H1 (cell line): ENCODE results near the gene CHSY1.

Experiments
- ATF3 ChIP-seq: IDR thresholded peaks from 2 replicates; pipeline ENCODE4 v1.6.1; 2011; ENCODE audit warnings: low read depth, mild to moderate bottlenecking, low read length; ENCODE audit not compliant: insufficient read depth
- CHD2 ChIP-seq: IDR thresholded peaks from 2 replicates; pipeline ENCODE4 v1.6.1; 2012; ENCODE audit warnings: low read length, improper control_type of control experiment
- EP300 ChIP-seq, 2 experiments: IDR thresholded peaks; 1 replicate in 1 of 2; 2 replicates in 1 of 2; pipeline ENCODE4 v1.6.1; 2011 to 2012; ENCODE audit warnings: low read depth in 2 of 2, low read length in 2 of 2, mild to moderate bottlenecking in 2 of 2, borderline replicate concordance in 1 of 2, inconsistent platforms in 1 of 2, moderate library complexity in 1 of 2
- EZH2 ChIP-seq: fragments of 200-600 bp; sonication (generic); IDR thresholded peaks from 2 replicates; pipeline ENCODE4 v1.7.1; 2012; ENCODE audit warnings: low read depth, mild to moderate bottlenecking, moderate library complexity, low read length, inconsistent platforms; ENCODE audit not compliant: severe bottlenecking
- POLR2A ChIP-seq, 2 experiments: IDR thresholded peaks; 1 replicate in 1 of 2; 2 replicates in 1 of 2; pipeline ENCODE4 v1.6.1; 2011; ENCODE audit warnings: low read depth in 2 of 2, low read length in 2 of 2, mild to moderate bottlenecking in 2 of 2; ENCODE audit errors: control extremely low read depth in 1 of 2
- POU5F1 ChIP-seq: IDR thresholded peaks from 2 replicates; pipeline ENCODE4 v1.6.1; 2011; ENCODE audit warnings: low read depth, mild to moderate bottlenecking, low read length, moderate library complexity
- SIN3A ChIP-seq, 2 experiments: IDR thresholded peaks in 1 of 2; conservative IDR thresholded peaks in 1 of 2; 2 replicates each; pipeline ENCODE4 v1.6.1; 2011 to 2012; ENCODE audit warnings: low read length in 2 of 2, improper control_type of control experiment in 1 of 2, low read depth in 1 of 2, mild to moderate bottlenecking in 1 of 2
- TBP ChIP-seq: IDR thresholded peaks from 2 replicates; pipeline ENCODE4 v1.6.1; 2011; ENCODE audit warnings: low read depth, low read length, improper control_type of control experiment
- TCF12 ChIP-seq: IDR thresholded peaks from 2 replicates; pipeline ENCODE4 v1.6.1; 2011; ENCODE audit warnings: low read depth, mild to moderate bottlenecking, low read length
- TF ChIP-seq, protein P1 (sequence below), 3 experiments: IDR thresholded peaks; 1 replicate in 2 of 3; 2 replicates in 1 of 3; pipeline versions ENCODE4 v1.5.1 to v1.6.1; 2011; ENCODE audit warnings: low read length in 3 of 3, mild to moderate bottlenecking in 3 of 3, inconsistent platforms in 2 of 3, low read depth in 1 of 3, moderate library complexity in 1 of 3; ENCODE audit not compliant: insufficient read depth in 1 of 3; ENCODE audit errors: control extremely low read depth in 1 of 3

GRCh38 chr15:101141926-101142527, 109.8 kb downstream of the CHSY1 start:
- no peak for TF ChIP-seq SIN3A (conservative IDR thresholded peaks at IDR 0.05 in 1 of 2, IDR thresholded peaks at IDR 0.05 in 1 of 2; ENCODE audit: low read depth in 1 of 2, low read length in 2 of 2)
- no peak for TF ChIP-seq ATF3
- TF ChIP-seq CHD2 = no peak
- TF ChIP-seq EZH2 = no peak
- TF ChIP-seq, protein P1, sequence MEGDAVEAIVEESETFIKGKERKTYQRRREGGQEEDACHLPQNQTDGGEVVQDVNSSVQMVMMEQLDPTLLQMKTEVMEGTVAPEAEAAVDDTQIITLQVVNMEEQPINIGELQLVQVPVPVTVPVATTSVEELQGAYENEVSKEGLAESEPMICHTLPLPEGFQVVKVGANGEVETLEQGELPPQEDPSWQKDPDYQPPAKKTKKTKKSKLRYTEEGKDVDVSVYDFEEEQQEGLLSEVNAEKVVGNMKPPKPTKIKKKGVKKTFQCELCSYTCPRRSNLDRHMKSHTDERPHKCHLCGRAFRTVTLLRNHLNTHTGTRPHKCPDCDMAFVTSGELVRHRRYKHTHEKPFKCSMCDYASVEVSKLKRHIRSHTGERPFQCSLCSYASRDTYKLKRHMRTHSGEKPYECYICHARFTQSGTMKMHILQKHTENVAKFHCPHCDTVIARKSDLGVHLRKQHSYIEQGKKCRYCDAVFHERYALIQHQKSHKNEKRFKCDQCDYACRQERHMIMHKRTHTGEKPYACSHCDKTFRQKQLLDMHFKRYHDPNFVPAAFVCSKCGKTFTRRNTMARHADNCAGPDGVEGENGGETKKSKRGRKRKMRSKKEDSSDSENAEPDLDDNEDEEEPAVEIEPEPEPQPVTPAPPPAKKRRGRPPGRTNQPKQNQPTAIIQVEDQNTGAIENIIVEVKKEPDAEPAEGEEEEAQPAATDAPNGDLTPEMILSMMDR (IDR thresholded peaks at IDR 0.05; ENCODE audit: control extremely low read depth in 1 of 3, insufficient read depth in 1 of 3, low read depth in 1 of 3, low read length in 3 of 3) = no peak
- no peak for TF ChIP-seq POLR2A (IDR thresholded peaks at IDR 0.05; ENCODE audit: control extremely low read depth in 1 of 2, low read depth in 2 of 2, low read length in 2 of 2)
- no peak for TF ChIP-seq EP300 (IDR thresholded peaks at IDR 0.05; ENCODE audit: borderline replicate concordance in 1 of 2, low read depth in 2 of 2, low read length in 2 of 2)
- no peak for TF ChIP-seq TCF12
- TF ChIP-seq TBP = no peak
- TF ChIP-seq POU5F1 = no peak
